ENCODE results near the gene FGF14. TPM values are rescaled to one million over a fixed set of nuclear protein-coding genes. Genes with fewer than 3 reads are reported as not detected.

FGF14 gene
- total RNA-seq, 1 donor from 2014 or later, result 1.4 TPM

- H3K4me3 ChIP-seq, result no peak overlapping the region
- no peak for TF ChIP-seq EZH2 (IDR thresholded peaks at IDR 0.05)
- TF ChIP-seq CTCF (IDR thresholded peaks at IDR 0.05), result no peak
- no peak for TF ChIP-seq EZH2phosphoT487 (IDR thresholded peaks at IDR 0.05)
- H3K9ac ChIP-seq, result no peak overlapping the region
- H3K27me3 ChIP-seq, result no peaks in the 10 kb centered on the region
- H3K4me1 ChIP-seq, result peaks cover 5% of the 10 kb centered on the region
- peaks cover 9% of the 10 kb centered on the region for H3K36me3 ChIP-seq
- H3K9me3 ChIP-seq (ENCODE audit: low read depth), result peaks cover 11% of the 10 kb centered on the region
- no peak overlapping the region for H3K27ac ChIP-seq
- Mint-ChIP-seq H3K27ac (no peak overlapping the region), H3K9me3 (peaks cover 27% of the 10 kb centered on the region), H3K4me1 (peaks cover 11% of the 10 kb centered on the region), H3K27me3 (ENCODE audit: insufficient read depth, low read depth) (peaks cover 5% of the 10 kb centered on the region), H3K36me3 (peaks cover 5% of the 10 kb centered on the region), H3K4me3 (no peak overlapping the region)
- no peaks in the 10 kb centered on the region for H3F3A ChIP-seq (ENCODE audit: low read depth)
- no peaks in the 10 kb centered on the region for H4K20me1 ChIP-seq (ENCODE audit: low read depth)
- no peak for DNase-seq (ENCODE audit: low spot score)
- no peak overlapping the region for H2AFZ ChIP-seq (replicated peaks)
- H3K4me2 ChIP-seq, result no peak overlapping the region
- no peaks in the 10 kb centered on the region for H3K79me2 ChIP-seq (ENCODE audit: low read depth)
Observed at GRCh38 chr13:102049853-102050252, 352.0 kb downstream of the FGF14 start.

GRCh38 chr13:102045731-102046130, 356.1 kb downstream of the FGF14 start:
- H3K79me2 ChIP-seq (ENCODE audit: low read depth), result no peaks in the 10 kb centered on the region
- no peaks in the 10 kb centered on the region for H4K20me1 ChIP-seq (ENCODE audit: low read depth)
- Mint-ChIP-seq H3K4me3 (no peak overlapping the region), H3K9me3 (peaks cover 2% of the 10 kb centered on the region), H3K27me3 (ENCODE audit: insufficient read depth, low read depth) (peaks cover 4% of the 10 kb centered on the region), H3K36me3 (peaks cover 4% of the 10 kb centered on the region), H3K27ac (peak overlapping the region; percentile 35), H3K4me1 (peaks cover 11% of the 10 kb centered on the region)
- no peaks in the 10 kb centered on the region for H3F3A ChIP-seq (ENCODE audit: low read depth)
- TF ChIP-seq EZH2phosphoT487 (IDR thresholded peaks at IDR 0.05) (no peak), CTCF (IDR thresholded peaks at IDR 0.05) (no peak)
- peaks cover 5% of the 10 kb centered on the region for H3K4me1 ChIP-seq
- H3K9ac ChIP-seq, result no peak overlapping the region
- H2AFZ ChIP-seq (replicated peaks), result no peak overlapping the region
- no peak overlapping the region for H3K27ac ChIP-seq
- peak; percentile 54 for DNase-seq (ENCODE audit: low spot score)
- H3K27me3 ChIP-seq, result no peaks in the 10 kb centered on the region
- no peaks in the 10 kb centered on the region for H3K9me3 ChIP-seq (ENCODE audit: low read depth)
- H3K4me3 ChIP-seq, result no peak overlapping the region
- no peaks in the 10 kb centered on the region for H3K36me3 ChIP-seq
- no peak overlapping the region for H3K4me2 ChIP-seq

GRCh38 chr13:102042746-102043145, 359.1 kb downstream of the FGF14 start:
- Histone ChIP-seq H3K79me2 (ENCODE audit: low read depth) (no peaks in the 10 kb centered on the region), H3K9ac (no peak overlapping the region), H3K36me3 (no peaks in the 10 kb centered on the region), H3K4me3 (no peak overlapping the region), H3K4me1 (peaks cover 5% of the 10 kb centered on the region), H4K20me1 (ENCODE audit: low read depth) (no peaks in the 10 kb centered on the region), H2AFZ (replicated peaks) (no peak overlapping the region), H3K27me3 (no peaks in the 10 kb centered on the region), H3K9me3 (ENCODE audit: low read depth) (no peaks in the 10 kb centered on the region), H3K4me2 (no peak overlapping the region), H3K27ac (no peak overlapping the region), H3F3A (ENCODE audit: low read depth) (no peaks in the 10 kb centered on the region)
- Mint-ChIP-seq H3K9me3 (no peaks in the 10 kb centered on the region), H3K4me3 (no peak overlapping the region), H3K36me3 (no peaks in the 10 kb centered on the region), H3K4me1 (peaks cover 14% of the 10 kb centered on the region), H3K27me3 (ENCODE audit: insufficient read depth, low read depth) (peaks cover 2% of the 10 kb centered on the region), H3K27ac (no peak overlapping the region)
- DNase-seq (ENCODE audit: low spot score), result no peak
- no peak for TF ChIP-seq EZH2phosphoT487 (IDR thresholded peaks at IDR 0.05)
- TF ChIP-seq EZH2 (IDR thresholded peaks at IDR 0.05), result no peak
- TF ChIP-seq CTCF (IDR thresholded peaks at IDR 0.05), result no peak

All from neural progenitor cell (in vitro differentiated cells).